Liver (tissue), 9 donors: ENCODE results near the gene NTMT1. TPM values are rescaled to one million over a fixed set of nuclear protein-coding genes. Genes with fewer than 3 reads are reported as not detected.

Experiments used
- DNase-seq: peaks from one replicate; pipeline ENCODE4 v3.0.0-alpha.2; 2017; ENCODE audit warnings: low spot score
- H3K27ac ChIP-seq, 2 donors: one replicate each; pipeline ENCODE4 v1.7.0; 2013; ENCODE audit warnings: inconsistent platforms in 2 of 2, low read length in 2 of 2, control low read depth in 1 of 2, low read depth in 1 of 2, mild to moderate bottlenecking in 1 of 2
- H3K27me3 ChIP-seq, 4 donors: one replicate each; pipeline versions ENCODE4 v1.6.1 to v1.7.0; 2013; ENCODE audit warnings: low read length in 3 of 4, inconsistent platforms in 1 of 4, mild to moderate bottlenecking in 1 of 4, moderate library complexity in 1 of 4; ENCODE audit not compliant: control insufficient read depth in 4 of 4, insufficient read depth in 4 of 4
- H3K36me3 ChIP-seq, 4 donors: one replicate each; pipeline versions ENCODE4 v1.6.1 to v1.7.0; 2013; ENCODE audit warnings: low read length in 3 of 4, mild to moderate bottlenecking in 3 of 4, low read depth in 1 of 4, moderate library complexity in 1 of 4; ENCODE audit not compliant: control insufficient read depth in 4 of 4, insufficient read depth in 3 of 4
- H3K4me1 ChIP-seq, 4 donors: one replicate each; pipeline versions ENCODE4 v1.6.1 to v1.7.0; 2013; ENCODE audit warnings: low read length in 3 of 4, mild to moderate bottlenecking in 3 of 4, moderate library complexity in 1 of 4; ENCODE audit not compliant: control insufficient read depth in 4 of 4, insufficient read depth in 4 of 4
- H3K4me3 ChIP-seq, 3 donors: one replicate each; pipeline versions ENCODE4 v1.6.1 to v1.7.0; 2013; ENCODE audit warnings: low read length in 3 of 3, control low read depth in 1 of 3, low read depth in 1 of 3, mild to moderate bottlenecking in 1 of 3
- H3K9ac ChIP-seq, 2 donors: one replicate each; pipeline ENCODE4 v1.7.0; 2013; ENCODE audit warnings: low read length in 2 of 2, mild to moderate bottlenecking in 2 of 2, moderate library complexity in 2 of 2, control low read depth in 1 of 2, low read depth in 1 of 2
- H3K9me3 ChIP-seq, 4 donors: one replicate each; pipeline versions ENCODE4 v1.6.1 to v1.7.0; 2013; ENCODE audit warnings: low read length in 3 of 4; ENCODE audit not compliant: control insufficient read depth in 4 of 4
- ATF3 ChIP-seq: IDR thresholded peaks from 2 replicates; pipeline ENCODE4 v1.6.1; 2016; ENCODE audit warnings: antibody characterized with exemption
- FOXA2 ChIP-seq: IDR thresholded peaks from 2 replicates; pipeline ENCODE4 v1.6.1; 2016; ENCODE audit warnings: antibody characterized with exemption
- GABPA ChIP-seq, 2 donors: IDR thresholded peaks in 1 of 2; conservative IDR thresholded peaks in 1 of 2; 2 replicates each; pipeline ENCODE4 v1.6.1; 2016; ENCODE audit warnings: antibody characterized with exemption in 2 of 2, mild to moderate bottlenecking in 1 of 2, moderate library complexity in 1 of 2
- JUND ChIP-seq, 2 donors: IDR thresholded peaks; 2 replicates each; pipeline ENCODE4 v1.6.1; 2016; ENCODE audit warnings: antibody characterized with exemption in 2 of 2
- RAD21 ChIP-seq, 2 donors: IDR thresholded peaks; 2 replicates each; pipeline ENCODE4 v1.6.1; 2016; ENCODE audit warnings: antibody characterized with exemption in 2 of 2, mild to moderate bottlenecking in 2 of 2
- REST ChIP-seq: IDR thresholded peaks from 2 replicates; pipeline ENCODE4 v1.6.1; 2016; ENCODE audit warnings: antibody characterized with exemption, mild to moderate bottlenecking
- RXRA ChIP-seq, 2 donors: IDR thresholded peaks; 2 replicates each; pipeline ENCODE4 v1.6.1; 2017 to 2018; ENCODE audit warnings: antibody characterized with exemption in 2 of 2, mild to moderate bottlenecking in 1 of 2
- WGBS: extraction: QIAGEN DNeasy Blood & Tissue Kit; methylation state at CpG from one replicate; pipeline ENCODE4 v1.1.7; 2013; 5-methylcytosine and 5-hydroxymethylcytosine counted together
- polyA plus RNA-seq, 2 donors: library from polyadenylated mRNA; stranded (reverse) in 1 of 2; unstranded in 1 of 2; fragments of 200-250 nt in 1 of 2; fragments of >200 nt in 1 of 2; fragmentation: Nextera tagmentation in 1 of 2; extraction: Ambion mirVana in 1 of 2; gene quantifications; one replicate each; pipeline versions ENCODE4 v1.2.1 to v1.2.3, GENCODE V29; 2013 to 2015
- total RNA-seq, 2 donors: library from RNA; depleted of rRNA; stranded (reverse); fragments of >200 nt; gene quantifications; one replicate each; pipeline ENCODE4 v1.2.3, GENCODE V29; 2014
- TF ChIP-seq, protein P1 (sequence below): IDR thresholded peaks from 2 replicates; pipeline ENCODE4 v1.6.1; 2016; ENCODE audit warnings: antibody characterized with exemption
- TF ChIP-seq, protein P2 (sequence below): fragments of 150-350 bp; IDR thresholded peaks from 2 replicates; pipeline ENCODE4 v1.5.1; 2017; ENCODE audit warnings: improper control_type of control experiment, low read depth, low read length; ENCODE audit not compliant: missing input control
- donor health status: healthy.
- donor health status: healthy.
- donor health status: healthy.
- donor health status: healthy.
- donor health status: healthy.

NTMT1 gene
- total and polyA plus RNA-seq, 4 donors: 13.1 to 42.5 (median 26.2) TPM

DNA sequence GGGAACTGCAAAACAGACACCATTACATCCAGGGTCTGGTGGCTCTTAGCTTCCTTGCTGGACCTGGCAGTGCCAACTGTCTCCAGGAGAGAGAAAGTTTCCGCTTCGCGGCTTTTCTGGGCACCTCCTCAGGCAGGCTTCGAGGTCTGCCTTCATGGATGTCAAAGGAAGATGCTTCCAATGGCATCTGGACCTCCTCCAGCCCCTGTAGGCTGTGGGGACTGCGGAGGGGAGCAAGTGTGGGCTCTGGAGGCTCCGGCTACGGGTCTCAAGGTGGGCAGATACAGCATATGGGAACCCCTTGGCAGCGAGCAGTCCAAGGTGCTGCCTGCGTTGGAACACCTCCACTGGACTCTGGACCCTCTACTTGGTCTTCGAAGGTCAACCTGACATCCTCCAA lies 11.0 kb upstream of the NTMT1 start (continued):
- TF ChIP-seq REST: no peak

DNA sequence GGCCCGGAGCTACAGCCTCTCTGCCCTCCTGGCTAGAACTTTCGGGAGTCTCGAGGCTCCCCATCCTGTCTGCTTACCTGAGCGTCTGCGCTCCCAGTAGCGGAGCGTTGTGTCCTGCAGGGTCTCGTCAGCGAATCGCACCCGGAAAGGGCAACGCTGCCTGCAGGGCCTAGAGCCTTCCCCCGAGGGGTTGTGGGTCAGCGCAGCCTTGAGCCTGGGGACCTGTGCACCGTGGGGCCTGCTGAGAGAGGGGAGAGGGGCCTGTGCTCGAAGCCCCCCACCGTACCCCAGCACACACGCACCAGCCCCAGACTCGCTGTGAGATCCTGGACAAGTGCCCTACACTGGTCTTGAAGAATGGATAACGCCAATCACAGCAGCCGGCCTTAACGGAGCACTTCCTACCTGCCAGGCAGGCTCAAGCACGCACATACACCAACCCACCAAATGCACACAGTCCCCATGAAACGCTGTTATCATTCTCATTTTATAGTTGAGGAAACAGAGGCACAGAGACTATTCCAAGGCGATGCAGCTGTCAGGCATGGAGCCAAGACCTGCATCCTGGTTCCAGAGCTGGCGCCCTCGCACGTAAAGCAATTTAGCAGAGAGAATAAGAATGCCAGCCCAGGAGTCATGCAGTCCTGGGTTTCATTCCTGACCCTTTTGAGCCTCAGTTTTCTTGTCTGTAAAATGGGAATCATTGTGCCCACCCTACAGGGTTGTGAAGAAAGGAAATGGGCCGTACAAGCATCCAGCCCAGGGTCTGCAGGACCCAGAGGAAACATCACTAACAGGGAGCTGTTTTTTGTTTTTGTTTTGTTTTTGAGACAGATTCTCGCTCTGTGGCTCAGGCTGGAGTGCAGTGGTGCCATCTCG lies 10.3 kb upstream of the NTMT1 start:
- no peak for TF ChIP-seq GABPA (IDR thresholded peaks at IDR 0.05 in 1 of 2, conservative IDR thresholded peaks at IDR 0.05 in 1 of 2)
- TF ChIP-seq JUND (IDR thresholded peaks at IDR 0.05): no peak
- TF ChIP-seq, protein P1, sequence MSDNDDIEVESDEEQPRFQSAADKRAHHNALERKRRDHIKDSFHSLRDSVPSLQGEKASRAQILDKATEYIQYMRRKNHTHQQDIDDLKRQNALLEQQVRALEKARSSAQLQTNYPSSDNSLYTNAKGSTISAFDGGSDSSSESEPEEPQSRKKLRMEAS: no peak
- no peak for TF ChIP-seq FOXA2
- no peak for DNase-seq
- 86% methylated on average over 31 of the region's 31 CpGs for WGBS

GRCh38 chr9:129617167-129617566 lies 8.8 kb upstream of the NTMT1 start:
- Histone ChIP-seq H3K9ac (no peak overlapping the region), H3K36me3 (no peaks in the 10 kb centered on the region)

More for the DNA sequence above, 10.3 kb upstream of the NTMT1 start:
- Histone ChIP-seq H3K27ac (no peak overlapping the region), H3K4me1 (peaks cover 5 to 18% (median 11%) of the 10 kb centered on the region in 4 donors), H3K27me3 (no peaks in the 10 kb centered on the region), H3K9ac (no peak overlapping the region), H3K4me3 (no peak overlapping the region), H3K9me3 (no peaks in the 10 kb centered on the region), H3K36me3 (no peaks in the 10 kb centered on the region)

More at GRCh38 chr9:129617167-129617566, 8.8 kb upstream of the NTMT1 start:
- TF ChIP-seq RAD21 (IDR thresholded peaks at IDR 0.05) (peak; percentile 61 to 65), ATF3 (no peak), GABPA (IDR thresholded peaks at IDR 0.05 in 1 of 2, conservative IDR thresholded peaks at IDR 0.05 in 1 of 2) (no peak), FOXA2 (no peak), RXRA (IDR thresholded peaks at IDR 0.05) (no peak)
- TF ChIP-seq, protein P2, sequence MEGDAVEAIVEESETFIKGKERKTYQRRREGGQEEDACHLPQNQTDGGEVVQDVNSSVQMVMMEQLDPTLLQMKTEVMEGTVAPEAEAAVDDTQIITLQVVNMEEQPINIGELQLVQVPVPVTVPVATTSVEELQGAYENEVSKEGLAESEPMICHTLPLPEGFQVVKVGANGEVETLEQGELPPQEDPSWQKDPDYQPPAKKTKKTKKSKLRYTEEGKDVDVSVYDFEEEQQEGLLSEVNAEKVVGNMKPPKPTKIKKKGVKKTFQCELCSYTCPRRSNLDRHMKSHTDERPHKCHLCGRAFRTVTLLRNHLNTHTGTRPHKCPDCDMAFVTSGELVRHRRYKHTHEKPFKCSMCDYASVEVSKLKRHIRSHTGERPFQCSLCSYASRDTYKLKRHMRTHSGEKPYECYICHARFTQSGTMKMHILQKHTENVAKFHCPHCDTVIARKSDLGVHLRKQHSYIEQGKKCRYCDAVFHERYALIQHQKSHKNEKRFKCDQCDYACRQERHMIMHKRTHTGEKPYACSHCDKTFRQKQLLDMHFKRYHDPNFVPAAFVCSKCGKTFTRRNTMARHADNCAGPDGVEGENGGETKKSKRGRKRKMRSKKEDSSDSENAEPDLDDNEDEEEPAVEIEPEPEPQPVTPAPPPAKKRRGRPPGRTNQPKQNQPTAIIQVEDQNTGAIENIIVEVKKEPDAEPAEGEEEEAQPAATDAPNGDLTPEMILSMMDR: peak; percentile 20
- WGBS: 12% methylated on average over 1 of the region's 1 CpG
- Histone ChIP-seq H3K27ac (no peak overlapping the region), H3K27me3 (no peaks in the 10 kb centered on the region), H3K4me3 (no peak overlapping the region), H3K4me1 (peaks cover 3 to 14% (median 7%) of the 10 kb centered on the region in 4 donors), H3K9me3 (no peaks in the 10 kb centered on the region)
- DNase-seq: no peak
